A673 (cell line): ENCODE data around the gene SPRR2A. TPM values are rescaled to one million over a fixed set of nuclear protein-coding genes. Genes with fewer than 3 reads are reported as not detected.

ENCODE experiments used
- BruUV-seq: library from RNA; stranded (reverse); fragments of 400-500 nt; replicated peaks from 2 replicates; lab custom pipeline; 2021; lab: Mats Ljungman, UMichigan
- CTCF ChIA-PET: fragments of 300-600 bp; sonication (Branson Sonifier 250); formaldehyde crosslinking; loops from one replicate; lab custom pipeline; 2022; ENCODE audit warnings: antibody characterized with exemption; lab: Charles Lee
- POLR2A ChIA-PET: fragments of 300-600 bp; sonication (Branson Sonifier 250); formaldehyde crosslinking; loops from one replicate; lab custom pipeline; 2022; ENCODE audit warnings: antibody characterized with exemption; ENCODE audit not compliant: low non-redundant PET; lab: Charles Lee
- DNase-seq: peaks from one replicate; pipeline ENCODE4 v3.0.0-alpha.2; 2015; ENCODE audit warnings: low spot score
- H3K27ac ChIP-seq: fragments of 200-600 bp; sonication (generic); 2 replicates; pipeline ENCODE4 v1.5.1; 2016; ENCODE audit warnings: mixed run types, low read depth, mild to moderate bottlenecking, mixed read lengths, antibody characterized with exemption, low read length; ENCODE audit not compliant: poor library complexity, severe bottlenecking
- H3K27me3 ChIP-seq: fragments of 200-600 bp; sonication (generic); replicated peaks from 2 replicates; pipeline ENCODE4 v1.6.1; 2017; ENCODE audit warnings: mixed run types, low read depth, mild to moderate bottlenecking, mixed read lengths, antibody characterized with exemption, low read length; ENCODE audit not compliant: insufficient read depth, poor library complexity
- H3K36me3 ChIP-seq: fragments of 200-600 bp; sonication (generic); 2 replicates; pipeline ENCODE4 v1.6.1; 2016; ENCODE audit warnings: mixed run types, mild to moderate bottlenecking, mixed read lengths, antibody characterized with exemption, low read length; ENCODE audit not compliant: insufficient read depth, poor library complexity, severe bottlenecking
- H3K4me1 ChIP-seq: fragments of 200-600 bp; sonication (generic); 2 replicates; pipeline ENCODE4 v1.6.1; 2017; ENCODE audit warnings: mixed run types, mild to moderate bottlenecking, mixed read lengths, antibody characterized with exemption, low read length; ENCODE audit not compliant: insufficient read depth, poor library complexity, severe bottlenecking
- H3K4me3 ChIP-seq: fragments of 200-600 bp; sonication (generic); 2 replicates; pipeline ENCODE4 v1.5.1; 2016; ENCODE audit warnings: low read depth, mixed run types, mild to moderate bottlenecking, mixed read lengths, low read length; ENCODE audit not compliant: poor library complexity, severe bottlenecking
- H3K9me3 ChIP-seq: fragments of 200-600 bp; sonication (generic); 2 replicates; pipeline ENCODE4 v1.6.1; 2016; ENCODE audit warnings: mixed run types, low read depth, mild to moderate bottlenecking, mixed read lengths, antibody characterized with exemption, low read length; ENCODE audit not compliant: poor library complexity, severe bottlenecking
- CTCF ChIP-seq: fragments of 300-800, 200-600 bp; sonication (generic); conservative IDR thresholded peaks from 2 replicates; pipeline ENCODE4 v1.5.1; 2017; ENCODE audit warnings: low read depth, mild to moderate bottlenecking, antibody characterized with exemption, low read length, moderate library complexity, mixed read lengths
- EZH2 ChIP-seq: fragments of 200-600 bp; sonication (generic); IDR thresholded peaks from 2 replicates; pipeline ENCODE4 v1.6.1; 2017; ENCODE audit warnings: borderline replicate concordance, low read depth, mild to moderate bottlenecking, mixed read lengths, antibody characterized with exemption, low read length; ENCODE audit not compliant: poor library complexity, severe bottlenecking
- intact Hi-C: fragments of 100-400 bp; cut with micrococcal nuclease; formaldehyde crosslinking; loops from one replicate; pipeline ENCODE4 v1.10.0; 2022; ENCODE audit not compliant: unreplicated experiment
- total RNA-seq: library from RNA; stranded (reverse); gene quantifications from 2 replicates; pipeline ENCODE4 v1.2.3, GENCODE V29; 2021

SPRR2A gene
- total RNA-seq, 1 experiment from 2014 or later, result not detected

GRCh38 chr1:153028766-153029165, 28.5 kb downstream of the SPRR2A start:
- Histone ChIP-seq H3K9me3 (no peaks in the 10 kb centered on the region), H3K4me1 (no peaks in the 10 kb centered on the region), H3K27ac (no peak overlapping the region), H3K27me3 (no peaks in the 10 kb centered on the region), H3K4me3 (no peak overlapping the region), H3K36me3 (no peaks in the 10 kb centered on the region)
- no peak for DNase-seq
- no TSS peak for BruUV-seq
- ChIA-PET CTCF (no interaction called here), POLR2A (no interaction called here)
- intact Hi-C loops, result no loop called here
- no peak for TF ChIP-seq EZH2
- TF ChIP-seq CTCF, result no peak

GRCh38 chr1:153025797-153026196, 31.5 kb downstream of the SPRR2A start:
- Histone ChIP-seq H3K4me3 (no peak overlapping the region), H3K9me3 (no peaks in the 10 kb centered on the region), H3K4me1 (no peaks in the 10 kb centered on the region), H3K27me3 (peaks cover 1% of the 10 kb centered on the region), H3K36me3 (no peaks in the 10 kb centered on the region), H3K27ac (no peak overlapping the region)
- intact Hi-C loops, result no loop called here
- DNase-seq, result no peak
- ChIA-PET CTCF (no interaction called here), POLR2A (no interaction called here)
- TF ChIP-seq CTCF (no peak), EZH2 (no peak)
- no TSS peak for BruUV-seq

- CTCF ChIA-PET, result no interaction called here
- Histone ChIP-seq H3K4me3 (no peak overlapping the region), H3K9me3 (no peaks in the 10 kb centered on the region), H3K27me3 (peaks cover 5% of the 10 kb centered on the region), H3K27ac (no peak overlapping the region), H3K4me1 (no peaks in the 10 kb centered on the region), H3K36me3 (no peaks in the 10 kb centered on the region)
- intact Hi-C loops, result no loop called here
- POLR2A ChIA-PET, result no interaction called here
- no TSS peak for BruUV-seq
- TF ChIP-seq EZH2 (no peak), CTCF (no peak)
- no peak for DNase-seq
Observed at GRCh38 chr1:153024413-153024812, 32.9 kb downstream of the SPRR2A start.
